Smooth muscle cell (in vitro differentiated cells): ENCODE data around the gene LTBR. TPM values are rescaled to one million over a fixed set of nuclear protein-coding genes. Genes with fewer than 3 reads are reported as not detected.
A peak's percentile ranks its signal among the peaks of the same experiment; 100 is the strongest.

Experiments used
- DNase-seq: peaks from one replicate; lab custom pipeline; 2025; ENCODE audit not compliant: unreplicated experiment; lab: John Stamatoyannopoulos, UW
- H2AFZ ChIP-seq: fragments of 200-600 bp; sonication (generic); 2 replicates; pipeline ENCODE4 v1.6.0; 2016; ENCODE audit warnings: antibody characterized with exemption, low read depth, mild to moderate bottlenecking
- H3F3A ChIP-seq: fragments of 200-600 bp; sonication (generic); 2 replicates; pipeline ENCODE4 v1.6.0; 2017; ENCODE audit warnings: antibody characterized with exemption, low read depth
- H3K27ac ChIP-seq: fragments of 200-600 bp; sonication (generic); 2 replicates; pipeline ENCODE4 v1.5.1; 2016; ENCODE audit warnings: low read depth, mild to moderate bottlenecking
- H3K27me3 ChIP-seq: fragments of 200-600 bp; sonication (generic); 2 replicates; pipeline ENCODE4 v1.6.1; 2016; ENCODE audit warnings: low read depth, mild to moderate bottlenecking
- H3K36me3 ChIP-seq: fragments of 200-600 bp; sonication (generic); 2 replicates; pipeline ENCODE4 v1.5.1; 2016; ENCODE audit warnings: low read depth
- H3K4me1 ChIP-seq: fragments of 200-600 bp; sonication (generic); 2 replicates; pipeline ENCODE4 v1.5.1; 2016; ENCODE audit warnings: low read depth
- H3K4me2 ChIP-seq: fragments of 200-600 bp; sonication (generic); 2 replicates; pipeline ENCODE4 v1.6.0; 2016; ENCODE audit warnings: mild to moderate bottlenecking
- H3K4me3 ChIP-seq: fragments of 200-600 bp; sonication (generic); 2 replicates; pipeline ENCODE4 v1.5.1; 2016; ENCODE audit warnings: mild to moderate bottlenecking
- H3K79me2 ChIP-seq: fragments of 200-600 bp; sonication (generic); 2 replicates; pipeline ENCODE4 v1.6.0; 2016; ENCODE audit warnings: low read depth, mild to moderate bottlenecking
- H3K9ac ChIP-seq: fragments of 200-600 bp; sonication (generic); 2 replicates; pipeline ENCODE4 v1.6.0; 2016; ENCODE audit warnings: low read depth
- H3K9me3 ChIP-seq: fragments of 200-600 bp; sonication (generic); replicated peaks from 2 replicates; pipeline ENCODE4 v1.5.1; 2016; ENCODE audit warnings: low read depth
- H4K20me1 ChIP-seq: fragments of 200-600 bp; sonication (generic); 2 replicates; pipeline ENCODE4 v1.6.0; 2016; ENCODE audit warnings: low read depth
- CTCF ChIP-seq: fragments of 200-600 bp; sonication (generic); IDR thresholded peaks from 2 replicates; pipeline ENCODE4 v1.5.1; 2017; ENCODE audit warnings: borderline replicate concordance, mild to moderate bottlenecking, antibody characterized with exemption; ENCODE audit not compliant: insufficient read depth, poor library complexity, severe bottlenecking
- WGBS: methylation state at CpG from one replicate; pipeline ENCODE4 v1.1.7; 2016; ENCODE audit warnings: low lambda C conversion rate; 5-methylcytosine and 5-hydroxymethylcytosine counted together
- polyA plus RNA-seq: library from polyadenylated mRNA; unstranded; fragments of >200 nt; fragmentation: Nextera tagmentation; extraction: Ambion mirVana; gene quantifications from 2 replicates; pipeline ENCODE4 v1.2.1, GENCODE V29; 2016
- total RNA-seq: library from RNA; depleted of rRNA; stranded (reverse); fragments of >200 nt; gene quantifications from 2 replicates; pipeline ENCODE4 v1.2.3, GENCODE V29; 2014

LTBR gene
- total and polyA plus RNA-seq, 2 experiments from 2014 or later = 35.1 to 72.9 TPM

DNA sequence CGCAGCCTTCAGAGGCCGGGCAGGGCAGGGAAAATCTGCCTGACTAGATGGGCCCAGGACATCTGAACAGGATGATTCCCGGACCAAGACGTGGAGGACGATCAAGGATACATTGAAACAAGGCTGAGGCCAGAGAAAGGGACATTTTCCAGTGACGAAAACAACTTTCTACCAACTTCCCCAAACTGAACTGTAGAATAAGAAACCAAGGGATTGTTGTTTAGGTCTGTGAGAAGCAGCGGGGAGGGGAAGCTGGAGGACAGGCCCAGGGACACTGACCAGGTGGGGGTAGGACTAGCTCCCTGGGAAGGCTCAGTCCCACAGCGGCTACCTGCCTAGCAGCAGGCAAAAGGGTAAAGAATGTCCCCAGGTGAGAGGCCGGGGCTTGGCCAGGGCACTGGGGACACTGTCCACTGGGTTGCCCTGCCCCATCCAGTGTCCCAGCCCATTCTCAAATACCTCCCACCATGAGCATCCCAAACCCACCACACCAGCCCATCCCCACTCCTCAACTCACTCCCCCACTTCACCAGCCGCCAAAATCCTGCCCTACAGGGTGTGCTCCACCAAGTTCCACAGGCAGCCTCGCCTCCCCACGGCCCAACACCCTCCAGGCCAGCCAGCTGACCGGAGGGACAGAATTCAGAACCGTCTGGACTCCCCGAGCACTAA lies 43.1 kb upstream of the LTBR start:
- Histone ChIP-seq H3K4me1 (peaks cover 38% of the 10 kb centered on the region), H4K20me1 (peaks cover 30% of the 10 kb centered on the region)
- no peak for TF ChIP-seq CTCF

GRCh38 chr12:6341417-6342139 lies 42.4 kb upstream of the LTBR start, which contains the start of gene TNFRSF1A:
Gene TNFRSF1A (minus strand): TSS chr12:6342076. CDS start chr12:6341814, 262 bp downstream.
- H3K79me2 ChIP-seq = peaks cover 56% of the 10 kb centered on the region
- TF ChIP-seq CTCF = no peak
- peaks cover 36% of the 10 kb centered on the region for H3K4me1 ChIP-seq
- H3K36me3 ChIP-seq = no peaks in the 10 kb centered on the region
- peak within 1 kb of the TSS; percentile 90 for H3K4me2 ChIP-seq
- peak within 1 kb of the TSS; percentile 70 for H3K4me3 ChIP-seq
- no peaks in the 10 kb centered on the region for H3K27me3 ChIP-seq
- H3K9ac ChIP-seq = peak within 1 kb of the TSS; percentile 94
- WGBS = under 1% methylated on average over 18 of the region's 21 CpGs
- no peak for DNase-seq
- H3F3A ChIP-seq = peaks cover 27% of the 10 kb centered on the region
- peak within 1 kb of the TSS; percentile 98 for H3K27ac ChIP-seq
- no peaks in the 10 kb centered on the region for H3K9me3 ChIP-seq
- H2AFZ ChIP-seq = peak within 1 kb of the TSS; percentile 29
- H4K20me1 ChIP-seq = peaks cover 28% of the 10 kb centered on the region

More for the DNA sequence above, 43.1 kb upstream of the LTBR start:
- peak overlapping the region; percentile 70 for H3K4me3 ChIP-seq
- no peaks in the 10 kb centered on the region for H3K27me3 ChIP-seq
- DNase-seq = no peak
- WGBS = 2% methylated on average over 15 of the region's 15 CpGs
- H3K36me3 ChIP-seq = no peaks in the 10 kb centered on the region
- H3F3A ChIP-seq = peaks cover 25% of the 10 kb centered on the region
- H2AFZ ChIP-seq = no peak overlapping the region
- peak overlapping the region; percentile 98 for H3K27ac ChIP-seq
- H3K9ac ChIP-seq = peak overlapping the region; percentile 94
- H3K9me3 ChIP-seq = no peaks in the 10 kb centered on the region
- H3K79me2 ChIP-seq = peaks cover 56% of the 10 kb centered on the region
- H3K4me2 ChIP-seq = peak overlapping the region; percentile 90

DNA sequence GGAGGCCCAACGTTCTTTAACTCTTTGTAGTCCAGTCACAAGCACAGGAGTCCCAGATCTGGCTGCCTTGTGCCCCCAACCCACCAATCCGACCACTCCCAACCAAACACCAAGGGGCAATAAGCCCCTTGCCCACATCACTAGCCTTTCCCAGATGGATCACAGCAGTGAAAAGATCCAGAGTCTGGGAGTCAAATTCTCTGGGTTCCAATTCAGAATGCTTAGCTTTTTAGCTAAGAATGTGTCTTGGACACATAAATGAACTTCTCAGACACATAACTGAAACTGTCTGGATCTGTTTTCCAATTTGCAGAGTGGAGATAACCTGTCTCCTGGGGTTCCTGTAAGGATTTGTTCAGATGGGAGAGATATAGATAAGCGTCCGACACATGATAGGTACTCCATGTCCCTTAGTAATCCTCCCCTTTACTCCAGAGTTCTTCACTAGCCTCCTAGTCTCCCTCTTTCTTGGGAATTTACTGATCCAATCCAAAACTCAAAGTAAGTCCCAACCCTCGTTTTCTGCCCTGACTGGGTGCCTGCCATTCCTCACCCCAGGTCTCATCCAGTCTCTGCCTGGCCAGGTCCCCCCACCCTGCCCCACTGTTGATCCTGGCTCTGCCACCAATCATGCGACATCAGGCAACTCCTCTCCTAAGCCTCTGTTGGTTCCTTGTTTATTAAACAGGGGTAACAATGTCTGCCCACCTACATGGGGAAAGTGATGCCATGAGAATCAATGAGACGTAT lies 41.6 kb upstream of the LTBR start:
- Histone ChIP-seq H3K9ac (peak overlapping the region; percentile 94), H3K27ac (peak overlapping the region; percentile 98), H3K27me3 (no peaks in the 10 kb centered on the region), H3K4me2 (peak overlapping the region; percentile 90), H3F3A (peaks cover 21% of the 10 kb centered on the region), H3K4me3 (peak overlapping the region; percentile 70), H3K4me1 (peaks cover 29% of the 10 kb centered on the region), H2AFZ (peak overlapping the region; percentile 29), H3K79me2 (peaks cover 50% of the 10 kb centered on the region), H3K9me3 (no peaks in the 10 kb centered on the region), H3K36me3 (no peaks in the 10 kb centered on the region), H4K20me1 (peaks cover 28% of the 10 kb centered on the region)
- no peak for DNase-seq
- 33% methylated on average over 7 of the region's 7 CpGs for WGBS
- TF ChIP-seq CTCF = no peak
